Esophagus squamous epithelium (tissue), 5 donors: ENCODE data around the gene KRT76. TPM values are rescaled to one million over a fixed set of nuclear protein-coding genes. Genes with fewer than 3 reads are reported as not detected.

Source experiments
- DNase-seq: peaks from one replicate; lab custom pipeline; 2025; lab: John Stamatoyannopoulos, UW
- H3K27ac ChIP-seq, 4 donors: fragments of 200-600 bp; sonication (generic); one replicate each; pipeline ENCODE4 v1.5.1; 2016 to 2019; ENCODE audit warnings: mild to moderate bottlenecking in 1 of 4
- H3K27me3 ChIP-seq, 4 donors: fragments of 200-600 bp; sonication (generic); 1 replicate in 3 of 4; 2 replicates in 1 of 4; pipeline versions ENCODE4 v1.5.1 to v1.6.0; 2017 to 2021; ENCODE audit warnings: antibody characterized with exemption in 1 of 4
- H3K36me3 ChIP-seq, 3 donors: fragments of 200-600 bp; sonication (generic); one replicate each; pipeline ENCODE4 v1.5.1; 2016 to 2019
- H3K4me1 ChIP-seq, 3 donors: fragments of 200-600 bp; sonication (generic); one replicate each; pipeline ENCODE4 v1.5.1; 2017 to 2019
- H3K4me3 ChIP-seq, 4 donors: fragments of 200-600 bp; sonication (generic); 1 replicate in 3 of 4; 2 replicates in 1 of 4; pipeline ENCODE4 v1.5.1; 2016 to 2019; ENCODE audit warnings: mild to moderate bottlenecking in 2 of 4, moderate library complexity in 1 of 4
- H3K9me3 ChIP-seq, 3 donors: fragments of 200-600 bp; sonication (generic); one replicate each; pipeline ENCODE4 v1.5.1; 2016 to 2019
- CTCF ChIP-seq, 6 experiments: fragments of 450-650 bp in 4 of 6; fragments of 200-600 bp in 2 of 6; sonication (generic) in 2 of 6; IDR thresholded peaks; one replicate each; pipeline ENCODE4 v1.5.1; 2016 to 2019; ENCODE audit warnings: antibody characterized with exemption in 6 of 6, mild to moderate bottlenecking in 4 of 6, moderate library complexity in 4 of 6
- POLR2A ChIP-seq, 4 donors: fragments of 450-650 bp; IDR thresholded peaks; one replicate each; pipeline ENCODE4 v1.6.1; 2017; ENCODE audit warnings: antibody characterized with exemption in 4 of 4, mild to moderate bottlenecking in 4 of 4, moderate library complexity in 3 of 4
- WGBS, 2 donors: methylation state at CpG; one replicate each; pipeline ENCODE4 v1.1.5; 2018; 5-methylcytosine and 5-hydroxymethylcytosine counted together
- intact Hi-C: fragments of 100-400 bp; cut with DNase I; formaldehyde crosslinking; loops from one replicate; pipeline ENCODE4 v1.15.0; 2022
- total RNA-seq, 4 donors: library from RNA; depleted of rRNA; stranded (reverse); fragments of >200 nt; gene quantifications; one replicate each; pipeline ENCODE4 v1.1.0, GENCODE V29; 2016
- donor health status: DM: yes; HTN: yes; CAD: no.

The KRT76 gene
- total RNA-seq, 4 donors from 2014 or later: not detected

GRCh38 chr12:52783563-52784316 lies 6.6 kb upstream of the KRT76 start:
- TF ChIP-seq POLR2A (IDR thresholded peaks at IDR 0.05) (no peak), CTCF (IDR thresholded peaks at IDR 0.05) (no peak)
- H3K4me1 ChIP-seq: peaks cover 0 to 17% (median 0%) of the 10 kb centered on the region in 3 donors
- H3K27me3 ChIP-seq: peaks cover 0 to 31% (median 0%) of the 10 kb centered on the region in 4 donors
- 79 to 80% methylated on average over 7 of the region's 7 CpGs for WGBS, 2 donors
- no peak overlapping the region for H3K27ac ChIP-seq
- H3K36me3 ChIP-seq: no peaks in the 10 kb centered on the region
- intact Hi-C loops: no loop called here
- DNase-seq: no peak
- no peak overlapping the region for H3K4me3 ChIP-seq
- H3K9me3 ChIP-seq: no peaks in the 10 kb centered on the region

GRCh38 chr12:52782502-52782901 lies 5.4 kb upstream of the KRT76 start:
- no peaks in the 10 kb centered on the region for H3K9me3 ChIP-seq
- H3K27me3 ChIP-seq: peaks cover 0 to 29% (median 0%) of the 10 kb centered on the region in 4 donors
- 84 to 90% methylated on average over 4 of the region's 4 CpGs for WGBS, 2 donors
- no peak overlapping the region for H3K27ac ChIP-seq
- no peak for TF ChIP-seq POLR2A (IDR thresholded peaks at IDR 0.05)
- no peak for TF ChIP-seq CTCF (IDR thresholded peaks at IDR 0.05)
- intact Hi-C loops: no loop called here
- peaks cover 0 to 17% (median 0%) of the 10 kb centered on the region in 3 donors for H3K4me1 ChIP-seq
- DNase-seq: no peak
- H3K4me3 ChIP-seq: no peak overlapping the region
- H3K36me3 ChIP-seq: no peaks in the 10 kb centered on the region

GRCh38 chr12:52781399-52782082 lies 4.4 kb upstream of the KRT76 start:
- DNase-seq: no peak
- Histone ChIP-seq H3K27ac (no peak overlapping the region), H3K4me3 (no peak overlapping the region), H3K4me1 (peaks cover 0 to 10% (median 0%) of the 10 kb centered on the region in 3 donors), H3K9me3 (no peaks in the 10 kb centered on the region), H3K36me3 (no peaks in the 10 kb centered on the region), H3K27me3 (peaks cover 0 to 33% (median 0%) of the 10 kb centered on the region in 4 donors)
- WGBS, 2 donors: 78 to 80% methylated on average over 4 of the region's 4 CpGs
- intact Hi-C loops: no loop called here
- no peak for TF ChIP-seq POLR2A (IDR thresholded peaks at IDR 0.05)
- no peak for TF ChIP-seq CTCF (IDR thresholded peaks at IDR 0.05)

GRCh38 chr12:52779914-52780313 lies 2.8 kb upstream of the KRT76 start:
- H3K4me1 ChIP-seq: peaks cover 0 to under 1% (median 0%) of the 10 kb centered on the region in 3 donors
- no peak for DNase-seq
- H3K36me3 ChIP-seq: no peaks in the 10 kb centered on the region
- no peak overlapping the region for H3K4me3 ChIP-seq
- TF ChIP-seq CTCF (IDR thresholded peaks at IDR 0.05) (no peak), POLR2A (IDR thresholded peaks at IDR 0.05) (no peak)
- intact Hi-C loops: no loop called here
- H3K9me3 ChIP-seq: no peaks in the 10 kb centered on the region
- peaks cover 0 to 36% (median 0%) of the 10 kb centered on the region in 4 donors for H3K27me3 ChIP-seq
- 77 to 78% methylated on average over 2 to 5 of the region's 6 CpGs for WGBS, 2 donors
- H3K27ac ChIP-seq: no peak overlapping the region

GRCh38 chr12:52778833-52779232 lies 1.7 kb upstream of the KRT76 start:
- Histone ChIP-seq H3K9me3 (no peaks in the 10 kb centered on the region), H3K4me3 (no peak overlapping the region), H3K27ac (no peak overlapping the region), H3K27me3 (peaks cover 0 to 32% (median 0%) of the 10 kb centered on the region in 4 donors), H3K36me3 (no peaks in the 10 kb centered on the region), H3K4me1 (no peaks in the 10 kb centered on the region)
- TF ChIP-seq CTCF (IDR thresholded peaks at IDR 0.05): no peak
- no peak for TF ChIP-seq POLR2A (IDR thresholded peaks at IDR 0.05)
- DNase-seq: no peak
- intact Hi-C loops: no loop called here
- 72 to 100% methylated on average over 2 of the region's 2 CpGs for WGBS, 2 donors
